ENCODE results near the gene NPHP4. TPM values are rescaled to one million over a fixed set of nuclear protein-coding genes. Genes with fewer than 3 reads are reported as not detected.

The NPHP4 gene
- total and polyA plus RNA-seq, 9 of the 15 experiments (the other 6 are each of a cell fraction or from before 2014, with no cell fraction given): 0.52 to 26.2 (median 6.7) TPM

- FAIRE-seq (no peak), DNase-seq (ENCODE audit: extremely low read depth in 1 of 4, low spot score in 3 of 4) (no peak), ATAC-seq (no peak)
- ChIA-PET POLR2A (interaction anchor here (0.7 kb wide), 1 partner anchor 382 kb away, joined by 3 read pairs; the partner anchor contains the start of gene ACOT7), CTCF (ENCODE audit: low intra/inter-chr PET ratio) (no interaction called here)
- Histone ChIP-seq H3K4me2 (ENCODE audit: insufficient read depth, low read length) (no peak overlapping the region), H3K9me3 (replicated peaks; ENCODE audit: control insufficient read depth, insufficient read depth, low read depth, low read length) (no peaks in the 10 kb centered on the region), H3K27ac (ENCODE audit: extremely low read depth, low read depth, low read length) (no peak overlapping the region), H3K27me3 (ENCODE audit: control insufficient read depth in 2 of 2, insufficient read depth in 2 of 2, low read length in 2 of 2) (no peaks in the 10 kb centered on the region), H3K4me3 (no peak overlapping the region), H2AFZ (ENCODE audit: low read depth, low read length) (no peak overlapping the region), H3K9ac (ENCODE audit: insufficient read depth in 1 of 2, low read depth in 2 of 2, low read length in 2 of 2) (no peak overlapping the region), H3K4me1 (replicated peaks in 1 of 2; ENCODE audit: control insufficient read depth in 2 of 2, insufficient read depth in 2 of 2, low read length in 2 of 2) (peaks cover 23 to 45% of the 10 kb centered on the region in 2 experiments), H3K9me1 (ENCODE audit: control insufficient read depth, insufficient read depth, low read length) (peaks cover 4% of the 10 kb centered on the region), H4K20me1 (replicated peaks; ENCODE audit: control insufficient read depth, insufficient read depth, low read length) (peaks cover 27% of the 10 kb centered on the region; the same call in 1 of the 2 replicates), H3K79me2 (ENCODE audit: control insufficient read depth, insufficient read depth, low read length) (no peaks in the 10 kb centered on the region; the same call in 2 of the 3 replicates), H3K36me3 (ENCODE audit: control insufficient read depth, insufficient read depth, low read length) (no peaks in the 10 kb centered on the region)
- intact Hi-C loops (cut with micrococcal nuclease): no loop called here
- BruUV-seq (replicated peaks): no TSS peak
- 73% methylated on average over 19 of the region's 19 CpGs for WGBS (ENCODE audit: insufficient coverage, low coverage, missing lambda C conversion rate)
- TF ChIP-seq POLR2G (IDR thresholded peaks at IDR 0.05; ENCODE audit: low read depth, low read length) (peak; percentile 35; the same call in 1 of the 2 replicates), PBX2 (CRISPR knock-in tag; IDR thresholded peaks at IDR 0.05; ENCODE audit: low read depth) (no peak), PBX2 (tag; conservative IDR thresholded peaks at IDR 0.05; ENCODE audit: low read depth) (no peak), IRF2 (CRISPR knock-in tag; IDR thresholded peaks at IDR 0.05) (0 out of 2 replicates have a peak, but pooled peaks have one; percentile 23), NELFE (IDR thresholded peaks at IDR 0.05; ENCODE audit: insufficient read depth, insufficient read length) (no peak)
- in situ Hi-C loops (cut with MboI): no loop called here
Observed at GRCh38 chr1:6011161-6011945, 19.1 kb upstream of the NPHP4 start.
